ENCODE measurements around the gene MAD1L1.

The MAD1L1 gene

GRCh38 chr7:1853431-1853985 lies 379.2 kb downstream of the MAD1L1 start:
- no peak for TF ChIP-seq CTCF (conservative IDR thresholded peaks at IDR 0.05; ENCODE audit: low read depth, low read length)
- H3K4me1 ChIP-seq (ENCODE audit: low read depth, poor library complexity, severe bottlenecking): no peaks in the 10 kb centered on the region
- no peaks in the 10 kb centered on the region for H4K20me1 ChIP-seq (ENCODE audit: insufficient read depth)
- no peak overlapping the region for H3K9ac ChIP-seq
- H3K4me3 ChIP-seq (IDR thresholded peaks at IDR 0.05; ENCODE audit: insufficient read depth, low read depth, low read length): no peak overlapping the region
- no peak overlapping the region for H3K27ac ChIP-seq
- H3K36me3 ChIP-seq (ENCODE audit: insufficient read depth): no peaks in the 10 kb centered on the region
- no peak overlapping the region for H2AFZ ChIP-seq (ENCODE audit: low read depth)
- H3K4me2 ChIP-seq: no peak overlapping the region
- no peaks in the 10 kb centered on the region for H3K27me3 ChIP-seq (ENCODE audit: insufficient read depth, low read depth)
- no peaks in the 10 kb centered on the region for H3K79me2 ChIP-seq (ENCODE audit: insufficient read depth, low read depth)

- no peaks in the 10 kb centered on the region for H4K20me1 ChIP-seq (ENCODE audit: insufficient read depth)
- no peaks in the 10 kb centered on the region for H3K4me1 ChIP-seq (ENCODE audit: low read depth, poor library complexity, severe bottlenecking)
- H3K27ac ChIP-seq: no peak overlapping the region
- no peak overlapping the region for H3K4me2 ChIP-seq
- TF ChIP-seq CTCF (conservative IDR thresholded peaks at IDR 0.05; ENCODE audit: low read depth, low read length): no peak
- no peaks in the 10 kb centered on the region for H3K36me3 ChIP-seq (ENCODE audit: insufficient read depth)
- no peak overlapping the region for H3K9ac ChIP-seq
- no peak overlapping the region for H3K4me3 ChIP-seq (IDR thresholded peaks at IDR 0.05; ENCODE audit: insufficient read depth, low read depth, low read length)
- H3K79me2 ChIP-seq (ENCODE audit: insufficient read depth, low read depth): no peaks in the 10 kb centered on the region
- H2AFZ ChIP-seq (ENCODE audit: low read depth): no peak overlapping the region
- H3K27me3 ChIP-seq (ENCODE audit: insufficient read depth, low read depth): no peaks in the 10 kb centered on the region
These were observed 380.0 kb downstream of the MAD1L1 start for GRCh38 chr7:1852517-1853430.

GRCh38 chr7:1851721-1852516 lies 380.8 kb downstream of the MAD1L1 start:
- Histone ChIP-seq H3K79me2 (ENCODE audit: insufficient read depth, low read depth) (no peaks in the 10 kb centered on the region), H3K4me2 (no peak overlapping the region), H3K4me1 (ENCODE audit: low read depth, poor library complexity, severe bottlenecking) (no peaks in the 10 kb centered on the region), H3K9ac (no peak overlapping the region), H3K27me3 (ENCODE audit: insufficient read depth, low read depth) (no peaks in the 10 kb centered on the region), H3K4me3 (IDR thresholded peaks at IDR 0.05; ENCODE audit: insufficient read depth, low read depth, low read length) (no peak overlapping the region), H3K27ac (no peak overlapping the region), H3K36me3 (ENCODE audit: insufficient read depth) (no peaks in the 10 kb centered on the region), H2AFZ (ENCODE audit: low read depth) (no peak overlapping the region), H4K20me1 (ENCODE audit: insufficient read depth) (no peaks in the 10 kb centered on the region)
- no peak for TF ChIP-seq CTCF (conservative IDR thresholded peaks at IDR 0.05; ENCODE audit: low read depth, low read length)

- no peak overlapping the region for H3K4me3 ChIP-seq (IDR thresholded peaks at IDR 0.05; ENCODE audit: insufficient read depth, low read depth, low read length)
- H3K9ac ChIP-seq: no peak overlapping the region
- no peak overlapping the region for H3K27ac ChIP-seq
- no peak overlapping the region for H3K4me2 ChIP-seq
- no peak overlapping the region for H2AFZ ChIP-seq (ENCODE audit: low read depth)
- no peaks in the 10 kb centered on the region for H3K79me2 ChIP-seq (ENCODE audit: insufficient read depth, low read depth)
- no peak for TF ChIP-seq CTCF (conservative IDR thresholded peaks at IDR 0.05; ENCODE audit: low read depth, low read length)
- H3K36me3 ChIP-seq (ENCODE audit: insufficient read depth): no peaks in the 10 kb centered on the region
- H4K20me1 ChIP-seq (ENCODE audit: insufficient read depth): no peaks in the 10 kb centered on the region
- no peaks in the 10 kb centered on the region for H3K4me1 ChIP-seq (ENCODE audit: low read depth, poor library complexity, severe bottlenecking)
- no peaks in the 10 kb centered on the region for H3K27me3 ChIP-seq (ENCODE audit: insufficient read depth, low read depth)
These were observed 381.7 kb downstream of the MAD1L1 start for GRCh38 chr7:1850976-1851571.
